Measurements from ENCODE around the gene CDH26. TPM values are rescaled to one million over a fixed set of nuclear protein-coding genes. Genes with fewer than 3 reads are reported as not detected.

Gene CDH26
- total and polyA plus RNA-seq, 9 donors, result 0.12 to 0.84 (median 0.41) TPM

DNA sequence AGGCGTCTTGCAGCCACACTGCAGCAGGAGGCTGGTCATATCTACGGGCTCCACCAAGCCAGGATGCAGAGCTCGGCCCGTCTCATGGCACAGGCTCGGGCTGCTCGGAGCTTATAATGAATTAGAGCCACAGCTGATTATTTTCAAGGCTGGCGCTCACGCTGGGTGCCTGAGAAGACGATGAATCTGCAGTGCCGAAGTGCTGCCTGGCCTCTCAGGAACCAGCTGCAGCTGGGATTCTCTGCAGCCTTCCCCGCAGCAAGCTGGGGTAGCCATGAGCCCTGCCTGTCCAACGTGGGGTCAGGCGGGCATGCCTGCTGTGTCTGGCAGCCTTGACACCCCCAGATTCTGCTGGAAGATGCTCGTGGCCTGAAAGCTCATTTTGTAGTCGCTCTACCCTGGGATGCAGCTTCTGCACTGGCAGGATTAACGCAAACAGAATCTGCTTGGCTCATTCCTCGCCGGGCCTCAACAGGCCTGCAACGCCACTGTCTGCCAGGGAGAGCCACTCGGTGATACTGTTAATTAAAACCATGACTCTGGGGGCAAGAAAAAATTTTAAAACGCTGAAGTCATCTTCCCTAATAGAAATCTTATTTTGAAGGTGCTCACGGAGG is 104.3 kb downstream of the CDH26 start:
- H3K4me1 ChIP-seq (ENCODE audit: insufficient read depth), result peaks cover 9% of the 10 kb centered on the region
- H3K27me3 ChIP-seq, result no peaks in the 10 kb centered on the region
- 4 to 13% (median 7%) methylated on average over 22 of the region's 22 CpGs for WGBS, 3 donors
- H3K27ac ChIP-seq, result peak overlapping the region in 1 of 2 donors; percentile 2
- TF ChIP-seq, protein P1, sequence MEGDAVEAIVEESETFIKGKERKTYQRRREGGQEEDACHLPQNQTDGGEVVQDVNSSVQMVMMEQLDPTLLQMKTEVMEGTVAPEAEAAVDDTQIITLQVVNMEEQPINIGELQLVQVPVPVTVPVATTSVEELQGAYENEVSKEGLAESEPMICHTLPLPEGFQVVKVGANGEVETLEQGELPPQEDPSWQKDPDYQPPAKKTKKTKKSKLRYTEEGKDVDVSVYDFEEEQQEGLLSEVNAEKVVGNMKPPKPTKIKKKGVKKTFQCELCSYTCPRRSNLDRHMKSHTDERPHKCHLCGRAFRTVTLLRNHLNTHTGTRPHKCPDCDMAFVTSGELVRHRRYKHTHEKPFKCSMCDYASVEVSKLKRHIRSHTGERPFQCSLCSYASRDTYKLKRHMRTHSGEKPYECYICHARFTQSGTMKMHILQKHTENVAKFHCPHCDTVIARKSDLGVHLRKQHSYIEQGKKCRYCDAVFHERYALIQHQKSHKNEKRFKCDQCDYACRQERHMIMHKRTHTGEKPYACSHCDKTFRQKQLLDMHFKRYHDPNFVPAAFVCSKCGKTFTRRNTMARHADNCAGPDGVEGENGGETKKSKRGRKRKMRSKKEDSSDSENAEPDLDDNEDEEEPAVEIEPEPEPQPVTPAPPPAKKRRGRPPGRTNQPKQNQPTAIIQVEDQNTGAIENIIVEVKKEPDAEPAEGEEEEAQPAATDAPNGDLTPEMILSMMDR (IDR thresholded peaks at IDR 0.05), result no peak
- TF ChIP-seq POLR2A (IDR thresholded peaks at IDR 0.05), result no peak
- no peak for TF ChIP-seq EP300 (IDR thresholded peaks at IDR 0.05)
- no peaks in the 10 kb centered on the region for H3K36me3 ChIP-seq
- H3K4me3 ChIP-seq, result no peak overlapping the region
- intact Hi-C loops (cut with DNase I), result no loop called here
- DNase-seq, result peak in 4 of 5 donors; percentile 19 to 51 (median 32)
- no peaks in the 10 kb centered on the region for H3K9me3 ChIP-seq

- H3K4me3 ChIP-seq, result no peak overlapping the region
- no peaks in the 10 kb centered on the region for H3K27me3 ChIP-seq
- TF ChIP-seq, protein P1 (IDR thresholded peaks at IDR 0.05), result no peak
- TF ChIP-seq POLR2A (IDR thresholded peaks at IDR 0.05) (no peak), EP300 (IDR thresholded peaks at IDR 0.05) (no peak)
- no peaks in the 10 kb centered on the region for H3K36me3 ChIP-seq
- DNase-seq, result peak in 3 of 5 donors; percentile 17 to 50 (median 31)
- H3K27ac ChIP-seq, result peak overlapping the region in 1 of 2 donors; percentile 2
- 4 to 19% (median 6%) methylated on average over 4 of the region's 4 CpGs for WGBS, 3 donors
- peaks cover 9% of the 10 kb centered on the region for H3K4me1 ChIP-seq (ENCODE audit: insufficient read depth)
- intact Hi-C loops (cut with DNase I), result no loop called here
- H3K9me3 ChIP-seq, result no peaks in the 10 kb centered on the region
Observed at GRCh38 chr20:60063048-60063451, 104.8 kb downstream of the CDH26 start.

- intact Hi-C loops (cut with DNase I), result no loop called here
- no peak for DNase-seq
- H3K4me1 ChIP-seq (ENCODE audit: insufficient read depth), result peaks cover 9% of the 10 kb centered on the region
- TF ChIP-seq, protein P1 (IDR thresholded peaks at IDR 0.05), result no peak
- TF ChIP-seq EP300 (IDR thresholded peaks at IDR 0.05) (no peak), POLR2A (IDR thresholded peaks at IDR 0.05) (no peak)
- WGBS, 3 donors, result 77 to 94% (median 81%) methylated on average over 3 of the region's 3 CpGs
- H3K4me3 ChIP-seq, result no peak overlapping the region
- H3K27ac ChIP-seq, result no peak overlapping the region
- H3K9me3 ChIP-seq, result no peaks in the 10 kb centered on the region
- no peaks in the 10 kb centered on the region for H3K36me3 ChIP-seq
- H3K27me3 ChIP-seq, result no peaks in the 10 kb centered on the region
Observed at GRCh38 chr20:60063739-60064380, 105.6 kb downstream of the CDH26 start.

Other genes with a start within 250 kb of the CDH26 start
- gene SYCP2, start 24.8 kb upstream of the CDH26 start, total RNA-seq, result 1 to 10 TPM in 2 of 7 donors, under 1 TPM in 5; 0.48 to 1.9 (median 0.72) TPM
- 1 to 10 TPM in 1 of 2 donors, under 1 TPM in 1; 0.70 to 1.2 TPM for gene SYCP2, start 24.8 kb upstream of the CDH26 start, polyA plus RNA-seq
- 1 to 10 TPM; 4.7 to 8.2 (median 6.0) TPM for gene PPP1R3D, start 18.1 kb upstream of the CDH26 start, total RNA-seq
- gene PPP1R3D, start 18.1 kb upstream of the CDH26 start, polyA plus RNA-seq, result 1 to 10 TPM; 4.1 to 9.8 TPM
- gene FAM217B, start 18.0 kb upstream of the CDH26 start, total RNA-seq, result 10 to 100 TPM in 3 of 7 donors, 1 to 10 TPM in 4; 3.7 to 16.7 (median 9.4) TPM
- gene FAM217B, start 18.0 kb upstream of the CDH26 start, polyA plus RNA-seq, result 10 to 100 TPM in 1 of 2 donors, 1 to 10 TPM in 1; 5.2 to 12.0 TPM

All from ovary (tissue), 9 donors.